SU-DHL-6 (cell line): ENCODE results near the gene RPH3AL.

Source experiments
- H2AFZ ChIP-seq: fragments of 200-600 bp; sonication (generic); 2 replicates; pipeline ENCODE4 v1.6.1; 2014; ENCODE audit warnings: low read depth, mild to moderate bottlenecking, moderate library complexity, mixed read lengths, antibody characterized with exemption, low read length; ENCODE audit not compliant: severe bottlenecking
- H3F3A ChIP-seq: fragments of 200-600 bp; shearing (Covaris generic); 2 replicates; pipeline ENCODE4 v1.6.0; 2016; ENCODE audit warnings: antibody characterized with exemption, mild to moderate bottlenecking; ENCODE audit not compliant: insufficient read depth
- H3K27ac ChIP-seq: fragments of 200-600 bp; sonication (generic); 2 replicates; pipeline ENCODE4 v1.5.1; 2016; ENCODE audit warnings: low read depth, mild to moderate bottlenecking, low read length, moderate library complexity, mixed read lengths
- H3K27me3 ChIP-seq: fragments of 200-600 bp; sonication (generic), shearing (Covaris generic); 2 replicates; pipeline ENCODE4 v1.6.0; 2014; ENCODE audit warnings: mild to moderate bottlenecking, low read length
- H3K36me3 ChIP-seq: fragments of 200-600 bp; sonication (generic); 2 replicates; pipeline ENCODE4 v1.6.1; 2014; ENCODE audit warnings: mild to moderate bottlenecking, low read length, mixed read lengths
- H3K4me2 ChIP-seq: fragments of 300-600, 200-600 bp; shearing (Covaris generic), sonication (generic); 2 replicates; pipeline ENCODE4 v1.6.0; 2014; ENCODE audit warnings: low read length, low read depth, mild to moderate bottlenecking; ENCODE audit not compliant: poor library complexity, severe bottlenecking
- H3K4me3 ChIP-seq: fragments of 200-600 bp; sonication (generic); 2 replicates; pipeline ENCODE4 v1.5.1; 2014; ENCODE audit warnings: antibody characterized with exemption, low read length, mild to moderate bottlenecking, mixed read lengths; ENCODE audit not compliant: insufficient read depth, poor library complexity, severe bottlenecking
- H3K79me2 ChIP-seq: fragments of 200-600 bp; sonication (generic); 2 replicates; pipeline ENCODE4 v1.6.1; 2014; ENCODE audit warnings: mild to moderate bottlenecking, low read length, moderate library complexity; ENCODE audit not compliant: insufficient read depth
- H3K9ac ChIP-seq: fragments of 200-600 bp; sonication (generic); 2 replicates; pipeline ENCODE4 v1.7.0; 2014; ENCODE audit warnings: mild to moderate bottlenecking, low read length
- H3K9me2 ChIP-seq: fragments of 200-600 bp; sonication (generic); replicated peaks from 2 replicates; pipeline ENCODE4 v1.6.1; 2014; ENCODE audit warnings: low read length; ENCODE audit not compliant: insufficient read depth
- H3K9me3 ChIP-seq: fragments of 200-600 bp; sonication (generic); 2 replicates; pipeline ENCODE4 v1.6.1; 2014; ENCODE audit warnings: low read length, mixed read lengths; ENCODE audit not compliant: insufficient read depth
- H4K20me1 ChIP-seq: fragments of 200-600 bp; sonication (generic); 2 replicates; pipeline ENCODE4 v1.6.1; 2014; ENCODE audit warnings: low read depth, mild to moderate bottlenecking, antibody characterized with exemption, low read length, moderate library complexity, mixed read lengths
- EZH2phosphoT487 ChIP-seq: fragments of 200-600 bp; sonication (generic), shearing (Covaris generic); conservative IDR thresholded peaks from 2 replicates; pipeline ENCODE4 v1.6.1; 2018; ENCODE audit warnings: mild to moderate bottlenecking, antibody characterized with exemption, low read length, moderate library complexity, mixed read lengths
- TF ChIP-seq, protein P1 (sequence below): fragments of 200-600 bp; sonication (generic); IDR thresholded peaks from one replicate; pipeline ENCODE4 v1.5.1; 2017; ENCODE audit warnings: antibody characterized with exemption, mild to moderate bottlenecking, low read length, moderate library complexity; ENCODE audit not compliant: insufficient read depth, poor library complexity, severe bottlenecking

RPH3AL gene

DNA sequence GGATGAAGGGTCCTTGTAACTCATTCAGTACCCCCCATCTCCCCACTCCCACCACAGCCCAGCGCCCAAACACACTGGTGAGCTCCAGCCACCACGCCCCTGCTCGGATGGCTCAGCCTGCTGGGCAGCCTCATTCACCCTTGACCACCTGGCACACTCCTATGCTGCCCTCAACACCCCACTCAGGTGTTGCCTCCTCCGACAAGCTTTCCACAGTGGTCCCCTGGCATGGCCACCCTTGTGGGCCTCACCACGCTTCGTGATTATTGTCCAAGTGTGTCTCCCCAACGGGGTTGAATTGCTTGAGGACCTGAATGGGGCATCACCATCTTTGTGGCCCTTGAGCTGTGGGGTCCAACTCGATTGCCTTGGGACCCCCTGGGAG lies 159.2 kb downstream of the RPH3AL start:
- H3F3A ChIP-seq, result no peaks in the 10 kb centered on the region
- TF ChIP-seq, protein P1, sequence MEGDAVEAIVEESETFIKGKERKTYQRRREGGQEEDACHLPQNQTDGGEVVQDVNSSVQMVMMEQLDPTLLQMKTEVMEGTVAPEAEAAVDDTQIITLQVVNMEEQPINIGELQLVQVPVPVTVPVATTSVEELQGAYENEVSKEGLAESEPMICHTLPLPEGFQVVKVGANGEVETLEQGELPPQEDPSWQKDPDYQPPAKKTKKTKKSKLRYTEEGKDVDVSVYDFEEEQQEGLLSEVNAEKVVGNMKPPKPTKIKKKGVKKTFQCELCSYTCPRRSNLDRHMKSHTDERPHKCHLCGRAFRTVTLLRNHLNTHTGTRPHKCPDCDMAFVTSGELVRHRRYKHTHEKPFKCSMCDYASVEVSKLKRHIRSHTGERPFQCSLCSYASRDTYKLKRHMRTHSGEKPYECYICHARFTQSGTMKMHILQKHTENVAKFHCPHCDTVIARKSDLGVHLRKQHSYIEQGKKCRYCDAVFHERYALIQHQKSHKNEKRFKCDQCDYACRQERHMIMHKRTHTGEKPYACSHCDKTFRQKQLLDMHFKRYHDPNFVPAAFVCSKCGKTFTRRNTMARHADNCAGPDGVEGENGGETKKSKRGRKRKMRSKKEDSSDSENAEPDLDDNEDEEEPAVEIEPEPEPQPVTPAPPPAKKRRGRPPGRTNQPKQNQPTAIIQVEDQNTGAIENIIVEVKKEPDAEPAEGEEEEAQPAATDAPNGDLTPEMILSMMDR, result no peak
- no peak for TF ChIP-seq EZH2phosphoT487
- no peaks in the 10 kb centered on the region for H3K9me3 ChIP-seq
- no peak overlapping the region for H3K4me2 ChIP-seq
- H2AFZ ChIP-seq, result no peak overlapping the region
- H3K4me3 ChIP-seq, result no peak overlapping the region
- H3K27ac ChIP-seq, result no peak overlapping the region
- H3K9ac ChIP-seq, result no peak overlapping the region
- no peaks in the 10 kb centered on the region for H3K79me2 ChIP-seq
- H3K9me2 ChIP-seq, result no peaks in the 10 kb centered on the region
- H3K27me3 ChIP-seq, result no peaks in the 10 kb centered on the region
- no peaks in the 10 kb centered on the region for H3K36me3 ChIP-seq
- H4K20me1 ChIP-seq, result no peaks in the 10 kb centered on the region

DNA sequence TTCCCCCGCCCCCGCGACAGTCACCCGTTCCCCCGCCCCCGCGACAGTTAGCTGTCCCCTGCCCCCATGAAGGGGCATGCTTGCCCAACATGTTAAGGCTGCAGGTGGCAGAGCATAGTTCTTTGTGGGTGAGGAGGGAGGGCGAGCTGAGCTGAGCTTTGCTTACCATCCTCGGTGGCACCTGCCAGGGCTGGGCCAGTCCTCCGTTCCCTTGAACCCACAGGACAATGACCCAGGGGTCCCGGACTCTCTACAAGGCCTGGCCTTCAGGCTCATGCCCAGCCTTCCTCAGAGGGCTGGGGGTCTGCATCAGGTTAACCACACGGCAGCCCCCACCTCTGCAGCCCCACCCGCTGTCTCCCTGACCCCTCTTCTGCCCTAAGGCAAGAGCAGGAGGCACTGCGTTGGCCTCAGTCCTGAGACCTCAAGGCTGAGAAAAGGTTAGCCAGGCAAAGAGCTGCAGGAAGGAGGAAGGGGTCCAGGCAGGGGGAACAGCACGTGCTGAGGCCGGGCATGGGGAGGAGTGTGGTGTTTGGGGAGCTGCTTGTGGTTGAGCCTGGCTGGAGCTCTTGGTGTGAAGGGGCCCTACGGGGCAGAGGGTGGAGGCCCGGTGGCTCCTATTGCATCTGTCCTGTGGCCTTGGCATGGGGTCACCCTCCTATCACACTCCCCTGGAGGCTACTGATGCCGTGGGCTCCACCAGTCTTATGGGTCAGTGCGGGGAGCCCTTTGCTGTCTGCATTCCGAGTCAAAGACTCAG lies 159.8 kb downstream of the RPH3AL start:
- H3K9ac ChIP-seq, result no peak overlapping the region
- H3K4me2 ChIP-seq, result no peak overlapping the region
- no peaks in the 10 kb centered on the region for H3K79me2 ChIP-seq
- no peaks in the 10 kb centered on the region for H3F3A ChIP-seq
- H3K9me3 ChIP-seq, result no peaks in the 10 kb centered on the region
- no peaks in the 10 kb centered on the region for H3K9me2 ChIP-seq
- no peaks in the 10 kb centered on the region for H3K36me3 ChIP-seq
- no peak overlapping the region for H3K4me3 ChIP-seq
- no peaks in the 10 kb centered on the region for H4K20me1 ChIP-seq
- no peak overlapping the region for H3K27ac ChIP-seq
- H2AFZ ChIP-seq, result no peak overlapping the region
- TF ChIP-seq, protein P1, result no peak
- TF ChIP-seq EZH2phosphoT487, result no peak
- no peaks in the 10 kb centered on the region for H3K27me3 ChIP-seq

DNA sequence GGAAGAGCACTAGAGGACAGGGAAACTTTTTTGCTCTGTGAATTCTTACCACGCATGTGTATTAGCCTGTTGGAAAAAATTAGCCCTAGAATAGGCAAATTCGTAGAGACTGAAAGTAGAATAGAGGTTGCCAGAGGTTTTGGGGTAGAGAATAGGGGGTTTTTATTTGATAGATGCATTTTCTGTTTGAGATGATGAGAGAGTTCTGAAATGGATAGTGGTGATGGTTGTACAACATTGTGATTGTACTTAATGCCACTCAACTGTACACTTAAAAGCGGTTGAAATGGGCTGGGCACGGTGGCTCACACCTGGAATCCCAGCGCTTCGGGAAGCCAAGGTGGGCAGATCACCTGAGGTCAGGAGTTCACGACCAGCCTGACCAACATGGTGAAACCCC lies 163.2 kb downstream of the RPH3AL start:
- H3K79me2 ChIP-seq, result no peaks in the 10 kb centered on the region
- no peak overlapping the region for H3K4me3 ChIP-seq
- H3K27me3 ChIP-seq, result no peaks in the 10 kb centered on the region
- H3F3A ChIP-seq, result no peaks in the 10 kb centered on the region
- no peaks in the 10 kb centered on the region for H3K36me3 ChIP-seq
- H4K20me1 ChIP-seq, result no peaks in the 10 kb centered on the region
- H3K27ac ChIP-seq, result no peak overlapping the region
- H3K9ac ChIP-seq, result no peak overlapping the region
- TF ChIP-seq, protein P1, result no peak
- TF ChIP-seq EZH2phosphoT487, result no peak
- H3K9me2 ChIP-seq, result no peaks in the 10 kb centered on the region
- no peak overlapping the region for H3K4me2 ChIP-seq
- no peak overlapping the region for H2AFZ ChIP-seq
- H3K9me3 ChIP-seq, result no peaks in the 10 kb centered on the region
